B cell (primary cell): Measurements from ENCODE around the gene ATAD5. TPM values are rescaled to one million over a fixed set of nuclear protein-coding genes. Genes with fewer than 3 reads are reported as not detected.
A peak's percentile ranks its signal among the peaks of the same experiment; 100 is the strongest.

Experiments
- ATAC-seq: fragments of 200-7000 bp; cut with Tn5 transposase; one replicate; pipeline ENCODE4 v1.10.0; 2021; ENCODE audit warnings: low read depth, mild to moderate bottlenecking, moderate number of reproducible peaks, moderate library complexity
- CTCF ChIA-PET: fragments of 350-600 bp; sonication (Branson Sonifier 250); formaldehyde crosslinking; loops from one replicate; lab custom pipeline; 2021; ENCODE audit warnings: antibody characterized with exemption, inconsistent platforms; lab: Charles Lee
- POLR2A ChIA-PET: fragments of 350-600 bp; sonication (Branson Sonifier 250); formaldehyde crosslinking; loops from one replicate; lab custom pipeline; 2021; ENCODE audit warnings: antibody characterized with exemption; lab: Charles Lee
- DNase-seq: peaks from one replicate; pipeline ENCODE4 v3.0.0; 2013
- H2AFZ ChIP-seq: 2 replicates; pipeline ENCODE4 v1.6.1; 2012; ENCODE audit warnings: mild to moderate bottlenecking, low read depth, low read length; ENCODE audit not compliant: insufficient read depth, poor library complexity, severe bottlenecking
- H3K27ac ChIP-seq, 2 donors: 1 replicate in 1 of 2; 2 replicates in 1 of 2; pipeline ENCODE4 v1.5.1; 2012 to 2013; ENCODE audit warnings: low read length in 2 of 2, mild to moderate bottlenecking in 2 of 2, moderate library complexity in 1 of 2
- H3K27me3 ChIP-seq, 4 experiments: fragments of 200-600 bp in 1 of 4; sonication (generic) in 1 of 4; replicated peaks in 1 of 4; 1 replicate in 2 of 4; 2 replicates in 2 of 4; pipeline versions ENCODE4 v1.6.1 to v1.7.0; 2013 to 2016; ENCODE audit warnings: low read length in 3 of 4, mild to moderate bottlenecking in 2 of 4, mixed read lengths in 1 of 4, moderate library complexity in 1 of 4; ENCODE audit not compliant: insufficient read depth in 4 of 4, control insufficient read depth in 3 of 4; ENCODE audit errors: control extremely low read depth in 1 of 4
- H3K36me3 ChIP-seq, 2 experiments: replicated peaks in 1 of 2; 1 replicate in 1 of 2; 2 replicates in 1 of 2; pipeline versions ENCODE4 v1.6.1 to v1.7.1; 2013; ENCODE audit warnings: low read length in 1 of 2; ENCODE audit not compliant: insufficient read depth in 2 of 2, control insufficient read depth in 1 of 2; ENCODE audit errors: control extremely low read depth in 1 of 2, extremely low read depth in 1 of 2
- H3K4me1 ChIP-seq, 2 donors: fragments of 200-600 bp in 1 of 2; sonication (generic) in 1 of 2; 1 replicate in 1 of 2; 2 replicates in 1 of 2; pipeline versions ENCODE4 v1.5.1 to v1.6.1; 2013 to 2017; ENCODE audit warnings: low read length in 2 of 2; ENCODE audit not compliant: control insufficient read depth in 2 of 2, insufficient read depth in 2 of 2
- H3K4me2 ChIP-seq: replicated peaks from 2 replicates; pipeline ENCODE3; 2012; ENCODE audit warnings: mild to moderate bottlenecking, low read depth, low read length; ENCODE audit not compliant: poor library complexity, severe bottlenecking
- H3K4me3 ChIP-seq, 5 experiments: fragments of 200-600 bp in 1 of 5; sonication (generic) in 1 of 5; 1 replicate in 3 of 5; 2 replicates in 2 of 5; pipeline versions ENCODE4 v1.5.1 to v1.7.0; 2011 to 2016; ENCODE audit warnings: low read length in 4 of 5, mild to moderate bottlenecking in 4 of 5, low read depth in 2 of 5, control low read depth in 1 of 5, moderate library complexity in 1 of 5; ENCODE audit not compliant: insufficient read depth in 1 of 5; ENCODE audit errors: control extremely low read depth in 1 of 5, extremely low read depth in 1 of 5
- H3K79me2 ChIP-seq: fragments of 200-600 bp; sonication (generic); one replicate; pipeline ENCODE4 v1.6.0; 2016; ENCODE audit warnings: low read length; ENCODE audit not compliant: control insufficient read depth, insufficient read depth
- H3K9ac ChIP-seq: fragments of 200-600 bp; sonication (generic); 2 replicates; pipeline ENCODE4 v1.6.1; 2017; ENCODE audit warnings: mild to moderate bottlenecking, low read length, moderate library complexity
- H3K9me3 ChIP-seq, 3 donors: one replicate each; pipeline versions ENCODE4 v1.6.1 to v1.7.1; 2013; ENCODE audit warnings: low read length in 2 of 3; ENCODE audit not compliant: control insufficient read depth in 2 of 3, insufficient read depth in 1 of 3; ENCODE audit errors: control extremely low read depth in 1 of 3
- H4K20me1 ChIP-seq: 2 replicates; pipeline ENCODE4 v1.6.0; 2012; ENCODE audit warnings: mild to moderate bottlenecking, low read length; ENCODE audit not compliant: insufficient read depth, control insufficient read depth, poor library complexity, severe bottlenecking
- H3K27ac Mint-ChIP-seq: one replicate; pipeline ENCODE4 v1.8.0; 2021; ENCODE audit warnings: mixed read lengths
- H3K27me3 Mint-ChIP-seq: one replicate; pipeline ENCODE4 v1.8.0; 2021; ENCODE audit warnings: mixed read lengths
- H3K4me1 Mint-ChIP-seq: one replicate; pipeline ENCODE4 v1.8.0; 2021; ENCODE audit warnings: mixed read lengths
- H3K4me3 Mint-ChIP-seq: one replicate; pipeline ENCODE4 v1.8.0; 2021; ENCODE audit warnings: mixed read lengths
- H3K9me3 Mint-ChIP-seq: one replicate; pipeline ENCODE4 v1.8.0; 2022; ENCODE audit warnings: mixed read lengths; ENCODE audit not compliant: insufficient read depth
- CTCF ChIP-seq: fragments of 200-600 bp; IDR thresholded peaks from one replicate; pipeline ENCODE4 v1.8.0; 2022; ENCODE audit warnings: antibody characterized with exemption, mild to moderate bottlenecking
- EZH2 ChIP-seq: IDR thresholded peaks from 2 replicates; pipeline ENCODE4 v1.6.1; 2012; ENCODE audit warnings: borderline replicate concordance, low read depth, mild to moderate bottlenecking, moderate library complexity, low read length; ENCODE audit not compliant: insufficient read depth, poor library complexity, severe bottlenecking
- WGBS: methylation state at CpG from one replicate; pipeline ENCODE4 v1.1.5; 2013; ENCODE audit warnings: missing lambda C conversion rate; ENCODE audit not compliant: insufficient coverage; 5-methylcytosine and 5-hydroxymethylcytosine counted together
- intact Hi-C: fragments of 100-400 bp; cut with micrococcal nuclease; formaldehyde crosslinking; loops from one replicate; pipeline ENCODE4 v1.10.0; 2022
- polyA plus RNA-seq: library from polyadenylated mRNA; depleted of rRNA; stranded (reverse); fragments of >200 nt; gene quantifications from 2 replicates; pipeline ENCODE4 v1.2.3, GENCODE V29; 2012
- total RNA-seq, 2 donors: library from RNA; stranded (reverse); fragments of 120-200 nt in 1 of 2; gene quantifications; 1 replicate in 1 of 2; 2 replicates in 1 of 2; pipeline versions ENCODE4 v1.2.3 to v1.2.4, GENCODE V29; 2013 to 2022

ATAD5 gene
- total and polyA plus RNA-seq, 2 donors (not counting 1 experiment from before 2014, with no cell fraction given): 1.2 to 7.3 TPM

DNA sequence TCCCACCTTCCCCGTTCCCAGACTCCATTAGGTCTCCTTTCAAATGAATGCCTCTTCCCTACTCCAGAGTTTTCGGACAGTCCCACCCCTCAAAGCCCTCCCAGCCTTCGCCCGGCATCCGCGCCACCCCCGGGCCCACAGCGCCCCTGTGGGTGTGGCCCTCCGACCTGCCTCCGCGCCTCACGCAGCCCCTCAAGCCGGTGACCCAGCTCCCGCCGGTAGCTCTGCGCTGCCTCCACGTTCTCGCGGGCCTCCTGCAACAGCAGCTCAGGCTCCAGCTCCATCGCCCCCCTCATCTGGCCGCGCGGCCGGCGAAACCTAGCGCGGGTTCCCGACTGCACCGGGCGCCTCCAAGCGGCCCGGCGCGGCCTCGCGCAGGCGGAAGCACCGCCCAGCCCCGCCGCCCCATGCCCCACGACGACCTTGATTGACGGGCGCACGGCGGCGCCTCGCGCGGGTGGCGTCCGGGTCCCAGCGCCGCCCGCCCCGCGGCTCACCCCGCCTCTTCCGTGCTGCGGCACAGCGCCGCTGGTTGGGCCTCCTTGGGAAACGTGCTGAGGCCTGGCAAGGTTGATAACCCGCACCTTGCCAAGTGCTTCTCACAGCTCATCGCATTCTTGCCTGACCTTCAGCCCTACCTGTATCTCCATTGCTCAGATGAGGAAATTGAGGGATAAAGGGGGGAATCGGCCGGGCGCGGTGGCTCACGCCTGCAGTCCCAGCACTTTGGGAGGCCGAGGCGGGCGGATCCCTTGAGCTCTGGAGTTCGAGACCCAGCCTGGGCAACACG, 7.2 kb upstream of the ATAD5 start, which contains the start of gene CRLF3:
TSS of gene CRLF3 (minus strand) at position 337 of the 790 bp plus-strand sequence. CDS start at position 296, 41 bp downstream.
- Mint-ChIP-seq H3K4me3 (peak within 1 kb of the TSS; percentile 94), H3K4me1 (peaks cover 42% of the 10 kb centered on the region), H3K27me3 (no peaks in the 10 kb centered on the region), H3K27ac (peak within 1 kb of the TSS; percentile 97), H3K9me3 (no peaks in the 10 kb centered on the region)
- TF ChIP-seq CTCF (peak; percentile 73), EZH2 (no peak)
- intact Hi-C loops: loop anchor here (1.0 to 10.0 kb wide), 5 partner anchors 8 to 450 kb away; partner anchors contain the start of genes CPD and GOSR1
- WGBS: 8% methylated on average over 73 of the region's 75 CpGs
- H3K27ac ChIP-seq: peak within 1 kb of the TSS; percentile 74 to 90
- H2AFZ ChIP-seq: peak within 1 kb of the TSS; percentile 96
- POLR2A ChIA-PET: interaction anchor here (0.6 to 8.2 kb wide), 8 partner anchors 9 to 1648 kb away, joined by 3 to 66 read pairs (median 4); partner anchors contain the start of genes RNF135 and TEFM
- peaks cover 41 to 44% of the 10 kb centered on the region in 2 donors for H3K4me1 ChIP-seq
- peak; percentile 93 for DNase-seq
- H3K4me3 ChIP-seq: peak within 1 kb of the TSS; percentile 87 to 97 (median 95)
- H3K36me3 ChIP-seq: no peaks in the 10 kb centered on the region
- CTCF ChIA-PET: interaction anchor here (0.6 to 11.7 kb wide), 12 partner anchors 12 to 392 kb away, joined by 3 to 207 read pairs (median 4); partner anchors contain the start of gene RNF135
- no peaks in the 10 kb centered on the region for H3K9me3 ChIP-seq
- no peaks in the 10 kb centered on the region for H3K27me3 ChIP-seq
- H4K20me1 ChIP-seq: peaks cover 25% of the 10 kb centered on the region
- H3K79me2 ChIP-seq: peaks cover 64% of the 10 kb centered on the region
- peak within 1 kb of the TSS; percentile 91 for H3K9ac ChIP-seq
- H3K4me2 ChIP-seq: peak within 1 kb of the TSS; percentile 72
- peak; percentile 96 for ATAC-seq
